Measurements from ENCODE around the gene IQGAP1. TPM values are rescaled to one million over a fixed set of nuclear protein-coding genes. Genes with fewer than 3 reads are reported as not detected.

IQGAP1 gene
- total RNA-seq = 300 and 381 TPM in 2 replicates

GRCh38 chr15:90387534-90388461 is at the start of gene IQGAP1:
Gene IQGAP1 (plus strand): TSS chr15:90388242. CDS start chr15:90388342, 100 bp downstream.

GRCh38 chr15:90352107-90352893 is 35.7 kb upstream of the IQGAP1 start, which contains the start of gene ZNF774:
Gene ZNF774 (plus strand): TSS chr15:90352284. CDS start chr15:90354661, 2,377 bp downstream.

GRCh38 chr15:90529371-90530249 is 141.6 kb downstream of the IQGAP1 start, which contains the start of gene CRTC3:
Gene CRTC3 (plus strand): TSS chr15:90529923. CDS start chr15:90530072, 149 bp downstream.

Small RNAs within 50 kb of the gene (small RNA-seq; reads per million reads assigned to genes)
- gene NDUFA3P4 (ENCODE audit: low replicate concordance) = not detected

Other genes starting within 250 kb of the IQGAP1 start
- 23.9 and 27.2 TPM in 2 replicates for gene SEMA4B, start 186.9 kb upstream of the IQGAP1 start, total RNA-seq
- 21.9 and 37.0 TPM in 2 replicates for gene CIB1, start 154.3 kb upstream of the IQGAP1 start, total RNA-seq
- 3.3 and 6.3 TPM in 2 replicates for gene GDPGP1, start 154.0 kb upstream of the IQGAP1 start, total RNA-seq
- not detected in 2 replicates for gene TTLL13, start 138.7 kb upstream of the IQGAP1 start, total RNA-seq
- gene NGRN, start 122.6 kb upstream of the IQGAP1 start, total RNA-seq = 61.9 and 80.7 TPM in 2 replicates
- 0.44 and 1.3 TPM in 2 replicates for gene ZNF774, start 36.0 kb upstream of the IQGAP1 start, total RNA-seq
- 15.3 and 18.5 TPM in 2 replicates for gene CRTC3, start 141.7 kb downstream of the IQGAP1 start, total RNA-seq

Measured in placental pericyte (primary cell).